T follicular helper cell (primary cell): ENCODE measurements around the gene RAB13.
A peak's percentile ranks its signal among the peaks of the same experiment; 100 is the strongest.

Experiments used
- DNase-seq: peaks from one replicate; pipeline ENCODE4 v3.0.0-alpha.2; 2020; ENCODE audit warnings: low read depth

Gene RAB13

DNA sequence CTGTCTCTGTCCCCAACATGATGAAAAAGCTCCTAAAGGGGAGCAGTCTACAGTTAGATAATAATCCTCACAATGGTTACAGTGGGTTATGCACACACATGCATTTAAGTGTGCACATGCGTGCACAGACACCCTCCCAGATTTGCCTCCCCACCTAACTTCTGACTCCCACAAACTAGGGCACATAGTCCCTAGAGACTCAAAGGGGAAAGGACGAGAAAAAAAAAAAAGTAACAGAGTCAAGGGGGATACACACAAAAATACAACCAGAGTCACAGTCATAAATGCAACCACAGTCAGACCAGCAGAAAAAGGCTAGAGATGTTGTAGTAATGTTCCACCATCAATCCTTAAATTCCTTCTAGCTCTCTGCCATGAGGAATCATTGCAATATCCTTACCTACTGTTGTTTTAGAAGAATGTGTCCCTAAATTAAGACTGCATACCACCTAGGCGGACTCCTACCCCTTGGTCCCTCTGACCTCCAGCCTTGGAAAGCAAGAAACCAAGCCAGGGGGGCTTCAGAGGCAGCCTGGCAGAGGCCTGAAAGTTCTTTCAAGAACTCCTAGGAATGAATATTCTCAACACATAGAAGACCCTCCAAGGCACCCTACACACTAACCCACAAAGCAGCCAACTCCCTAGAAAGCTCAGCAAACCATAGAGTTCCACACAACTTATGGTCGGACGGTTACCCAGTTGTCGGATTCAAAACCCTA, 29.0 kb downstream of the RAB13 start:
- DNase-seq, result no peak

DNA sequence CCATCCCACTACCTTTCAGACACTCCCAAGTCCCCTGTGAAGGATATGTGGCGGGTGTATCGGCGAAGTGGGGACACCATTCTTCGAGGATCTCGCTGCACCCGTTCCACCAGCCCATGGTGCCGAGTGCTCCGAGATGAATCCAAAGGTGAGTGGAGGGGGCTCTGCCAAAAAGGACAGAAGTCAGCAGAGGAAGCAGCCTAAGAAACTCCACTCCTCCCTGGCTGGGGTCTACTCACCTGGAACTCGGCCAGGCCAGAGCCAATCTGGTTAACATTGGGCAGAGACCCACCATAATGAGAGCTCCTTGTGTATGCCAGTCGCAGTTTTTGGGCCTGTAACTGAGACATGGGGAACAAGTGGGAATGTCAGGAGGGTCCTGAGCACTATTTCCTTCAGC, 31.3 kb downstream of the RAB13 start:
- no peak for DNase-seq

DNA sequence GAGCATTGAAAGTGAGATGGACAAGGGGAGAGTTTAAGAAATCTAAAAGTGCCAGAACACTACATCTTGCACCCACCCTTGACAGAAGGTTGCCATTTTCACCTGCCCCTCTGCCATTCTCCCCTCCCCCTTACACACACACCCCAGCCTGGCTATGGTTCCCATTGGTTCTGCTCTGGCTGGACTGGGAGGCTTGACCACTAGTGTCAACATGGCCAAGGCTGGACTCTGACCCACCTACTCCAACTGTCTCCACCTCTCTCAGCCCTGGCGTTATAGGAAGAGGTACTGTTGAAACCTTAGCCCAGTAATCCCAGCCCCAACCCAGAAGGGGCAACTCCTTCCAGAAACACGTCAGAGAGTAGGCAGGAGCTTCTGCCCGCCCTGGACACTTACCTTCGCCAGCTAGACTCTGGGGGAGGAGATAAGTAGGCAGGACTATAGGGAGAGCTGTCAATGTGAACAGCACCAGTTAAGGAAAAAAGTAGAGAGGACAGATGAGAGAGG, 32.2 kb downstream of the RAB13 start:
- DNase-seq, result no peak

DNA sequence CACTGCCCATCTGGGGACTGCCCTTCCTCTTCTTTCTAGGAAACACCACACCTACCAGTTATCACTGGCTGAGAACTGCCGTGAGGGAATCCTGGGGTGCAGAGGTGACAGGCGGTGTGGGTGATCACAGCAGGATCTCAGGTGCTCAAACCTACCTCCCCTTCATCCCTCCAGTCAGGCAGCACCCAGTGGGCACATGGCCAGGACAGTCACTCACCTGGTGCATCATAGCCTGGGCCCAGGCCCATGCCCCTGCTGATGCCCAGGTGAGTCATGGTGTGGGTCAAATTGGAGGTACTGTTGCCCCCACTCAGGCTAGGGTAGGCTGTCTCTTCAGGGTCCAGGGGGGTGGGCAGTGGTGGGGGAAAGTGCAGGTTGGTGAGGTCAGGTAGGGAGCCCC, 34.3 kb downstream of the RAB13 start:
- no peak for DNase-seq

DNA sequence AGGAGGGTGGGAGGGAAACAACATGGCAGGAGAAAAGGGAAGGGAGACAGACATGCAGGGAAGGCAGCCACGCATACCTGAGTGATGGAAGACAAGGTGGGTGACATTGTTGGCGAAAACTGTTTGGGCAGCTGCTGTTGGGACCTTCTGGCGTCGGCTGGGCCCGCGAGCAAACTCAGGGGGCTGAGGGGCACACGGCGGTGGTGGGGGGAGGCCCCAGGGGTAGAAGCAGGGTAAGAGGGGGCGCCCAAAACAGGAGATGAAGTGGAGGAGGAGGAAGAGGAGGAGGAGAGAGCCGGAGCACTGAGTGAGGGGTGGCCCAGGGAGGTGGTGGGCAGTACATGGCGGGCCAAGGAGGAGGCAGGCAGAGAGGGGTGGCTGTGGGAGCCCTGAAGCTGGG, 35.0 kb downstream of the RAB13 start:
- no peak for DNase-seq

DNA sequence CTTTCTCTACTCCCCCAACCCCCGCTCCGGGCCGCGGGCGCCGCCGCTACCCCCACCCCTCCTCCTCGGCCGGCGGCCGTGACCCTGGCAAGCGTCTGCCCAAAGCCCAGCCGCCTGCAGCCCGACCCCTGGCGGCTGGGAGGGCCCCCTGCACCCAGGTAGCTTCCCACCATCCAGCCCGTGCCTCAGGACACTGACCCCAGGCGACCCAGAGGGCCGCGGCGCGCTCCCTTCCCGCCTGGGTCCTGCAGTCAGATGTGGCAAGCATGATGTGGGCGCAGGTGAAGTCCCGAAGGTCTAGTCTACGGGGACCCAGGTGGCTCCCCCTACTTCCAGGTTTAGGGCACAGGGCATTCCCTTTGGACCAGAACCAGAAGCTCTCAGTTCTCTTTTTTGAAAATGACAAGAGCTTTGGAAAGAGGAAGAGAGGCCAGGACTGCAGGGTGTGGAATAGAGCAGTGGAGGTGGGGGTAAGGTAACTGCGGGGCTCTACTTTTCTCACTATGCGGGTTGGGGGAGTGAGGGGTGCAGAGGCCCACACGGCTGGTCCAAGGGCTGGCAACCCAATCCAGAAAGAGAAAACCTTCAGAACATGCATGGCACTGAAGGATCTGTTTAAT, 39.4 kb downstream of the RAB13 start, which contains the start of gene DENND4B:
Gene DENND4B (minus strand): TSS at position 97 of the 620 bp plus-strand sequence. CDS start 2,344 bp downstream, outside the sequence.
- DNase-seq, result peak; percentile 58

DNA sequence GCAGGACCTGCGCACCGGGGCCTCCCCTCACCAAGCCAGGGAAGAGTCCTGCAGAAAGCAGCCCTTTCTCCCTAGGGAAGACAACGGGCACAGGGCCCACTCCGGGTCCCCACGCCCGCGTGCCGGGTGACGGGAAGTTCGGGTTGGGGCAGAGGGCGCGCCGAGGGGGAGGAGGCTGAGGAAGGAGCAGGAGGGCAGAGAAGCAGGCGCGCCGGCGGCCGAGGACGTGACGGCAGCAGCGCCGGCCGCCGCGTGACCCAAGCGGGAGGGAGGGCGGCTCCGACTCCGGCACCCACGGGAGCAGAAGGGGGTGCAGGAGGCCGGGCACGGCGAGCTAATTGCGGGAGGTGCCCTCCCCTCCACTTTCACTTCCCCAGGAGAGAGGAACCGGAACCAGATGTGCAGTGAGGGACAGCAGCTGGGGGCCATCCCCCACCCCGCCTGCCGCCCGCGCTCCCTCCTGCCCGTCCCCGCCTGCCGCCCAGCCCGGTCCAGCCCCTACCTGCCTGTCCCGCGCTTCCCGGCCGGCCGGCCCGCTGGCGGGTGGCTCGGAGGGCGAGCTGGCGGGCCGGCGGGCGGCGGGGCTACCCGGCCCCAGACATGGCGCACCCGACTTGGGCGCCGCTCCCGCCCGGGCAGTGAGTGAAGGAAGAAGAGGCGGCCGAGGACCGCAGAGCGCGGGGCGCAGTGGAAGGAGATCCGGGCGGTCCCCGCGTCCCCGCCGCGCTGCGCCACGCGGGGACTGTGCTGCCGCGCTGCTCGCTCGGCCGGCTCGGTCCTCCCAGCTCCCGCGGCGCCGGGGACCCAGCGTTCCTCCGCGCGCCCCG, 40.1 kb downstream of the RAB13 start:
- DNase-seq, result peak; percentile 63

DNA sequence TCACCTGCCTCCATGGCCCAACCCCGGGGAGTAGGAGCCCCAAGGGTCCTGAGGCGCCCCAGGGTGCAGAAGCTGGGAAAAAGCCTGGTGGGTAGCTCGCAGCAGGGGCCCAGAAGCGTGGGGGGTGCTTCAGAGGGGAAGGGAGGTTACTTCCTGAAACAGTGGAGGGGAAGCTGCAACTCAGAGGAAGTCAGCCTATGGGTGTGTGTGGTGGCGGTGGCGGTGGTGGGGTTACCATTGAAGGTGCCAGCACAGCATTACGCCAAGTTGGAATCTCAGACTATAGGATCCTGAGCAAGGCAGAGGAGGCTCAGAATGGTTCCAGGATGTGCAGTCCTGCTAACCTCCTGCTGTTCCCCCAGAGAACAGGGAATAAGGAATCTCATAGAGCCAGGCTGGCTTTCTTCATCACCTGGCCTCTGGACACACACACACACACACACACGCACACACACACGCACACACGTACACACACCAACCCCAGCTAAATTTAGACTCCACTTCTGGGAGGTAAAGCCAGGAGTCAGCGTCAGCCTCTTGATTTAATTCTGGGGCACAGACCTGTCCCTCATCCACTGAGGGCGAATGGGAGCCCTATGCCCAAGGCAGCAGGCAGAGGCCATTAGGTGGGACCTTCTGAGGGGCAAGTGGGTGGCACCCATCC, 40.9 kb downstream of the RAB13 start:
- DNase-seq, result peak; percentile 70

DNA sequence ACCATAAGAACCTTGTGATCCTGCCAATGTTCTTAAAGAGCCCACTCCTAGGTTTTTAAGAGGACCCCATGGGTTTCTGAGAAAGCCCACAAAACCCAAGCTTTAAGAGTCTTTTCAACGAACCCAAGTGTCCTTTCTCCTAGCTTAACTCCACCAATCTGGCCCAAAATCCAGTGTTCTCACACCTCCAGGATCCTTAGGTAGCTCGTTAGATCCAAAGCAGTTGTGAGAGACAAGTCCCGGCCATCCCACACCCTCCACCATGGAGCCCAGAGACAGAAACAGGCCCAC, 41.4 kb downstream of the RAB13 start:
- no peak for DNase-seq

DNA sequence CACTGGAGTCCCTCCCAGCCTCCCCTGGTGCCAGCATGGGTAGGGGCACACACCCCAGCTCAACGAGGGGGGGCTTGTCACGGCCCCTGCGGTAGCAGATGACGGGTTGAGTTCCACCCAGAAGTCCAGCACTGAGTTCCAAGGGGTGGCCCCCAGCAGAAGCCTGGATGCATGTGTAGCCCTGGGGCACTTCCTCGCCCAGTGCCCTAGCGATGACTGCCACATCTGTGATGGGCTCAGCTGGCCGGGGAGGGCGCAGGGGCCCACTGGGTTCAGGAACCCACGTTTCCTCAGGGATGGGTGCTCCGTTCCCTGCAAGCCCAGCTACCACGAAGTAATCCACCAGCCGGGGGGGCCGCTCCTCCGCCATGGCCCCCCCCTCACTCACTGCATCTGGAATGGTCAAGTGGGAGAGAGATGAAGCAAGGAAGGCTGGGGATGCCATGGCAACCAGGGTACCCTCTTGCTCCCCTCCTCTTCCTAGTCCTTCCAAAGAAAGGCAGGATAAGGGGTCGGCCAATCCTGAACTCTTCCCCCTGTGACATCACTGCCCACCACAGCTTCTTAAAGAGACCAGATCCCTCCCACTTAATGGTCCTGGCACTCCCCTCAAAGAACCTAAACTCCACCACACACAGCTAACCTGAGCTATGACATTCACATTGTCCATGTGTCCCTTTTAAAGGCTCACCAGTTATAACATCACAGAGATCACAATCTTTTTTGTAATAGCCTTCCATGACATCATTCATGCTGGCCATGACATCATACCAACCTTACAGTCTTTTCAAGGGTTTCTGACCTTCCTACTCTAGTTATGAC, 41.9 kb downstream of the RAB13 start:
- DNase-seq, result no peak

DNA sequence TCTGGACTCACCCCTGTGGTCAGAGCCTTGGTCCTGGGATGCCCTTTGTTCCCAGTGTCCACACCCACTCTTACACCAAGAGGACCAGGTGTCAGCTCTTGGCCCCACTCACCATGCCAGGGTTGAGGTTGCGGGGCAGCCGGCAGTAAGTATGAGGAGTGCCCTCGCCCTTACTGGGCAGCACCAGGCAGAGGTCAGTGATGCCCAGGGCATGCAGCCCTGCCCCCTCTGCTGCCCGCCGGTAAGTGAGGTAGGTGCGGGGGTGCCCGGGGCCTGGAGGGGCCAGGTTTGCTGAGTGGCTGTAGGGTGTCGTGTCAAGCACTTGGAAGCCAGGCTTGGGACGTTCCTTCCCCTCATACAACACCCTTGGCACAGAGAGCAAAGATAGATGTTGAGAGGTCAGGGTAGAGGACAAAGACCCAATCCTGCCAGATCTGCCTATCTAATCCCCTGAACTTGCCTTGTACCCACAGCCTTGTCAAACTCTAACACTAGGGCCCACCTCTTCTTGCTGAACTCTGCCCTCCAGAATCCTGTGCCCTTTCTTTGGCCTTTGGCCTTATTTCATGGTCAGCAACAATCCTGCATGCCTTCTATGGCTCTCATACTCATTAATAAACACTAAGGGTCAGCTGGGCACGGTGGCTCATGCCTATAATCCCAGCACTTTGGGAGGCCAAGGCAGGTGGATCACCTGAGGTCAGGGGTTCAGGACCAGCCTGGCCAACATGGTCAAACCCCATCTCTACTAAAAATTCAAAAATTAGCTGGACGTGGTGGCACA, 43.2 kb downstream of the RAB13 start:
- no peak for DNase-seq

DNA sequence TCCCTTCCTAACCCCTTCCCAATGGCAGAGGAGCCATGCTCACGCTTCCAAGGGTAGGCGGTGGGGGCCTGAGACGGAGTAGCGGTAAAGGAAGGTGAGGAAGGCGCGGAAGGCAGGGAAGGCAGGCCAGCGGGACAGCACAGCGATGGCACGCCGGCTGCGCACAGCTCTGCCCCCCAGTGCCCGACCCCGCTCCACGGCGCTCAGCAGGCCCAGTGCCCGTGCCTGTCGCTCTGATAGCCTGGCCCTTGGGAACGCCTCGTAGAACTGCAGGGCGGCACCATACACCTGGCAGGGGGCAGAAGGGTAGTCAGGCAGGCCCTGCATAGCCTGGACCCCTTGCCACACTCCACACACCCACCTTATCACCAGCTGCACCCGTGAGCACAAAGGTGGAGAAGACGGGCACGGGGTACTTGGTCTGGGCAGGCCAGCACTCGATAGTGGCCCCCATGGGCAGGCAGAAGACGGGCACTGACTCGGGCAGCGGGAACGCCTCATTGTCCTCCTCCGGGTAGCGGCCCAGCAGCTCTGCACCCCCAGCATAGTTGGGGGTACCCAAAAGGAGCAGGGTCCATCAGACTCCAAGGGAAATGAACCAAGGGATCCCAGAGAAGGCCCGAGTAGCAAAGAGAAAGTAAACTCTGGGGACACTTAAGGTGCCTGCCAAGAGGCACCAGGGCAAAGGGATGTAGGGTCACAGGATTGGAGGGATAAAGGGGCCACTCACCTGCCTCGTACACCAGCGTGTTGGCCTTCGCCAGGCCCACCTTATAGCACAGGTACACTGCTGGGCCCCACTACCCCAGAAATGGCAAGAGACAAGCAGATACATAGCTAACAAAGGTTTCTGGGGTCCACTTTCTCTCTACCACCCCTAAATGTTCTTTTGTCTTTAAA, 44.1 kb downstream of the RAB13 start:
- no peak for DNase-seq

DNA sequence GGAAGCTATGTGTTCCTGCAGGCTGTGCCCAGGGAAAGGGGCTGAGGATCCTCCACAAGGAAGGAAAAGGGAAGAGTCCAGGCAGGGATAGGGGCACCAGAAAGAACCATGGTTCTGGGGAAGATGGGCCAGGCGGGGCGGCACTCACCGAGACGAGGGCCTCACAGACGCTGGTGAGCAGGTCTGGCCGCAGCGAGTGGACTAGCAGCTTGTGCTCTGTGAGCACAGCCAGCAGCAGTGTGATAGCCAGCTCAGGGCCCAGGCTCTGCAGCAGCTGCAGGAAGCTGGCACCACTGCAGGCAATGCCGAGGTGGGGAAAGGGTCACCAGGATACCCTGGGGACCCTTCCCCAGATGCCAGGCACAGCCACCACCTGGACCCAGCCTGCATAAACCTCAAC, 45.4 kb downstream of the RAB13 start:
- no peak for DNase-seq

DNA sequence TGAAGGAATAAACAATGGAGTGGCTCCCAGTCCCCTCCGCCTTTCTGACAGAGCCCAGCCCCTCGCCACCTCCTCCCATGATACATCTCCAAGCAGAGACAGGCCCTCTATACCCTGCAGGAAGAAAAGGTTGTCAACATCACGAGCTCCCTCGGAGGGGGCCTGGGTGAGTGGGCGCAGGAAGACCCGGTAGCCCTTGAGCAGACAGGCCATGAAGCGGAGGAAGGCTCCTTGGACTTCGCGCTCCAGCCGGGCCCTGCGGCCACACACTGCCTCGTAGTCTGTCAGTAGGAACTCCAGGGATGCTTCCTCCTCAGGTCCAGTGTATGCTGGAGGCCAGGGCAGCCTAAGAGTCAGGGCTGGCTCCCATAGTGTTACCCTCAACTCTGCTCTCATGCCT, 46.7 kb downstream of the RAB13 start:
- no peak for DNase-seq

DNA sequence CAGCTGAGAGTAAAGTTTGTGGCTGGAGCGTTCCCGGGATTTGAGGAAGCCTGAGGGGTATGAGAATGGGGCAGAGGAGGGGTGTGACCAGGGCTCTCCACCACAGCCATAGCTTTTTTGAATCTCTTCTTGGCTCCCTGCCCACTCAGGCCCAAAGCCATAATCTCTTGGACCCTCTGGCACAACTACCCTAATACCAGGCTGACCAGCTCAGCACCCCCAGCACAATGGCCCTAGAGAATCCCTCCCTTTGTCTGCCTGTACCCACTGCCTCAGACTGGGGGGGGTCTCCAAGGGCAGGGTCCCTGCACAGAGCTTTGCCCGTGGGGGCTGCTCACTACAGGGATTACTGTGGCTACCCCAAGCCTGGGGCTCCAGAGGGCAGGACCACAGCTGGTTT, 47.1 kb downstream of the RAB13 start:
- DNase-seq, result no peak

DNA sequence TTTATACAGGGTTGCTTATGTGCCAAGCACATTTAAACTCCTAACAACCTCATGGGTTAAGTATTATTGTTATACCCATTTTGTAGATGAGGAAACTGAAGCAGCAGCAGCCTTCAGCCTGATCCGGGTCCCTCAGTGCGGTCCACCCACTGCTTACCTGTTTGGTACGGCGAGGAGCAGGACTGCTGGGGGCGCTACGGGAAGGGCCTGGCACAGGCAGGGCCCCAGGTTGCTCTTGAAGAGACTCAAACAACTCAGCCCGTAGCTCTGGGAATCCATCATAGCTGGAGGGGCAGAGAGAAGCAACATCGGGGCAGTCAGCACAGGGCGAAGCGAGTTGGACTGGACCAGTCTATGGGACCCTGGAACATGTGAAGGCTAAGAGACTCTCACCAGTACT, 48.8 kb downstream of the RAB13 start:
- no peak for DNase-seq

DNA sequence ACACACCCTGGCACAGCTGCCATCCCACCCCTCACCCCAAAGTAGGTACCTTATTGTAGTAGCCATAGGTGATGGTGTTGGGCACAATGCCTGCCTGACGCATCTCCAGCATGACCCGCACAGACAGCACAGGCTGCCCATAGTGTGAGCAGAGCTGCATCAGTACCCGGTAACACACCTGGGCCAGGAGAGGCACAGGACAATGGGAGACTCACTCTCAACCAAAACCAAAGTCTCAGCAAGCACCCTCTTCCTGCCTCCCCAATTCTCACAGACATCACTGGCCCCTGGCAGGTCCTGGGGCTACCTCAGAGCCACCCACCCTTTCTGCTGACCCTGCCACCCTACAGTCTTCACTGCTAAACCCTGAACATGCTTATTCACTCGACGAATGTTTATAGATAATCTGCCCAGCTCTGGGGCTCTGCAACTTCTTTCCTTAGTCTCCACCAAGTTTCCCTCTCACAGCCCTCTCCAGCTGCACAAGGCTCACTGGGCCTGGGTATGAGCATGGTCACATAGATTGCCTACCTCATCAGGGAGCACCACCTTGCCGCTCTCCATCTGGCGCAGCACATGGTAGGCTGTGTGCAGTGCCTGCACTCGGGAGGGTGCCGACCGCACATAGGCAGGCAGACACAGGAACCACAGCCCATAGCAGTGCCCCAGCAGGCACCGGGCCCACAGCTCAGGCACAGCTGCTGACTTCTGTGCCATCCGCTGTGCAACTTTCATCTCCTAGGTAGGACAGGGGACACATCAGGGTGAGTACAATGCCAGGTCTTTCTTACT, 49.9 kb downstream of the RAB13 start:
- no peak for DNase-seq

DNA sequence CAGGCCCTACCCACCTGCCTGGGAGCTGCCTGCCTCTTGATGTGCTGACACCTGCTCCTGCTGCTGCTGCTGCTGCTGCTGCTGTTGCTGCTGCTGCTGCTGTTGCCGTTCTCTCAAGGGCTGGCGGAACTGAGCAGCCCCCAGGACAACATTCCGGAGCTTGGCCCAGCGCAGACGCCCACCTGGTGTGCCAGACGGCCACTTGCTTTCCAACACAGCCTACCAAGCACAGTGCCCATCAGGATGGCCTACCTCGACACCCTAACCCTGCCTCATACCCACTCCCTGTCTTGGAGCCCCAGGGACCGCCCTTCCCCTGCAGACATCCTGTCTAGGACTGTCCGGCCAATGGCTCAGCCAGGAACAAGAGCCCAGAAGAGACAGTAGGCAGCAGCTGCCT, 51.4 kb downstream of the RAB13 start:
- DNase-seq, result no peak

DNA sequence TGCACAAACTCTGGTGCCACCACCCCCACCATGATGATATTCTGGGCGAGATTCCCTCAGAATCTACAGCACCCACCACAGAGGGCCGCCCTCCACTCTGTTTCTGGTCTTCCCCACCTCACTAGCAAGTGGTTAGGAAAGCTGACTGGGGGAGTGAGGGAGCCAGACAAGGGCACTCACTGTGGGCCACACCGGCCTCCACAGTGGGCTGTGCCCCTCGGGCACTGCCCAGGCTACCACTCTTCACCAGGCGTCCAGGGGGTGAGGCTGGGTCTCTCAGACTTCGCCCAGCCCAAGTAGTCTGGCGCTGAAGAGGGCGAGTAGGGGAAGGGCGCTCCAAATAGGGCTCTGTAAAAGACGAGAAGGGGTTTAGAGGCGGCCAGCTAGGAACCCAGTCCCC, 52.2 kb downstream of the RAB13 start:
- DNase-seq, result no peak
